Measurements from ENCODE around the gene PKNOX2. TPM values are rescaled to one million over a fixed set of nuclear protein-coding genes. Genes with fewer than 3 reads are reported as not detected.

The PKNOX2 gene
- total RNA-seq, 1 donor from 2014 or later = 39.9 TPM

DNA sequence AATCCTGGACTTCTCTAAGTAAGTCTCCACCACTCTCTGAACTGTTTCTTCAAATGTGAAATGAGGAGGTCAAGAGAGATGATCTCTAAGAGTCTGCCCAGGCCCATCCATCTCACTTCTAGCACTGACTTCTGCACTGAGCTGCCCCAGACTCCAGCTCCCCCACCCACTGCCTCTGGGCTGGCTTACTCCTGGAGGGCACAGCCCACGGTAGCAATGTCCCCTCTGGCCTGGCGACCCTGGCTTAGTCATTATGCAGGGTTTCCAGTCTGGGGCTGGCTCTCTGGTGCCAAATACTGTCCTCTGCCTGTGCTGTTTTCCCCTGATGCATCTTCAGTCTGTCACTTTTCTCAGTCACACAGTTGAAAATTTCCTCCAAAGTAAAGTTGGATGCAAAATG lies 60.9 kb downstream of the PKNOX2 start:
- no peak for DNase-seq (ENCODE audit: low spot score, unreplicated experiment)
- Mint-ChIP-seq H3K27ac (no peak overlapping the region), H3K9me3 (ENCODE audit: low read depth) (no peaks in the 10 kb centered on the region), H3K4me3 (ENCODE audit: low read depth) (no peak overlapping the region), H3K36me3 (ENCODE audit: insufficient read depth) (no peaks in the 10 kb centered on the region), H3K27me3 (no peaks in the 10 kb centered on the region), H3K4me1 (ENCODE audit: low read depth) (peaks cover 21% of the 10 kb centered on the region)
- TF ChIP-seq, protein P1, sequence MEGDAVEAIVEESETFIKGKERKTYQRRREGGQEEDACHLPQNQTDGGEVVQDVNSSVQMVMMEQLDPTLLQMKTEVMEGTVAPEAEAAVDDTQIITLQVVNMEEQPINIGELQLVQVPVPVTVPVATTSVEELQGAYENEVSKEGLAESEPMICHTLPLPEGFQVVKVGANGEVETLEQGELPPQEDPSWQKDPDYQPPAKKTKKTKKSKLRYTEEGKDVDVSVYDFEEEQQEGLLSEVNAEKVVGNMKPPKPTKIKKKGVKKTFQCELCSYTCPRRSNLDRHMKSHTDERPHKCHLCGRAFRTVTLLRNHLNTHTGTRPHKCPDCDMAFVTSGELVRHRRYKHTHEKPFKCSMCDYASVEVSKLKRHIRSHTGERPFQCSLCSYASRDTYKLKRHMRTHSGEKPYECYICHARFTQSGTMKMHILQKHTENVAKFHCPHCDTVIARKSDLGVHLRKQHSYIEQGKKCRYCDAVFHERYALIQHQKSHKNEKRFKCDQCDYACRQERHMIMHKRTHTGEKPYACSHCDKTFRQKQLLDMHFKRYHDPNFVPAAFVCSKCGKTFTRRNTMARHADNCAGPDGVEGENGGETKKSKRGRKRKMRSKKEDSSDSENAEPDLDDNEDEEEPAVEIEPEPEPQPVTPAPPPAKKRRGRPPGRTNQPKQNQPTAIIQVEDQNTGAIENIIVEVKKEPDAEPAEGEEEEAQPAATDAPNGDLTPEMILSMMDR (IDR thresholded peaks at IDR 0.05; ENCODE audit: unreplicated experiment) = no peak

DNA sequence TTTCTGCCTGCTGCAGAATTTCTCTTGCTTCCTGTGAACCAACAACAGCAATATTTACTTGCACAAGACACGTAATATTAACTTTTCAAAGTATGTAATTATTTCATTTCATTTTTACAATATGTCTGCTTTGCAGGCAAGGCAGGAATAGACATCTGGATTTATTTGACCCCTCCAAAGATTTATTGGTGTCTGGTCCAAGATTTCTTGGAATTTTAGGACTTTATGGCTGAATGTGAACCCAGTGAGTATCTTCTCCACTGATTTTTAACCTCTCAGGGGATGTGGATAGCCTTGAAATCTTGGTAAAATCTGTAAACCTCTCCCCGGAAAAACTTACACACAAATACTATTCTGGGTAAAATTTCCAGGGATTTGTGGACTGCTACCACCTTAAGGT lies 61.5 kb downstream of the PKNOX2 start:
- Mint-ChIP-seq H3K27ac (no peak overlapping the region), H3K27me3 (no peaks in the 10 kb centered on the region), H3K4me3 (ENCODE audit: low read depth) (no peak overlapping the region), H3K36me3 (ENCODE audit: insufficient read depth) (no peaks in the 10 kb centered on the region), H3K4me1 (ENCODE audit: low read depth) (peaks cover 20% of the 10 kb centered on the region), H3K9me3 (ENCODE audit: low read depth) (no peaks in the 10 kb centered on the region)
- no peak for DNase-seq (ENCODE audit: low spot score, unreplicated experiment)
- TF ChIP-seq, protein P1 (IDR thresholded peaks at IDR 0.05; ENCODE audit: unreplicated experiment) = no peak

DNA sequence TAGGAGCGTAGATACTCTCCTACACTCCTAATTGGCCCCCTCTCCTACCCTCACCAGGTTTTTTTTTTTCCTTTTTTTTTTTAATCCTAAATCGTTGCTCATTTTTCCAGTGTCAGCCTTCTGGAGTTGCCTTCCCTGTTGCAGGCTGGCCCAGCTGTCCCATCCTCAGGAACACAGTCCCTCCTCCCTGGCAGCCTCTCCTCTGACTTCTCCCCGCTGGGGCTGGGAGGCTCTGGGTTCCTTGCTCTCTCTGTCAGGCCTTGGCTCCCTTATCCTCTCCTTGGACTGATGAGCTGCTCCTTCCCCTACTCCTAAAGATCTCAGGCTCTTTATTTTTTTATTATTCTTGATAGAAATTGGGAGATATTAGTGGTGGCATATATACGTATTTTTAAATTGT lies 62.2 kb downstream of the PKNOX2 start:
- Mint-ChIP-seq H3K9me3 (ENCODE audit: low read depth) (no peaks in the 10 kb centered on the region), H3K4me1 (ENCODE audit: low read depth) (peaks cover 14% of the 10 kb centered on the region), H3K27me3 (no peaks in the 10 kb centered on the region), H3K4me3 (ENCODE audit: low read depth) (no peak overlapping the region), H3K27ac (no peak overlapping the region), H3K36me3 (ENCODE audit: insufficient read depth) (no peaks in the 10 kb centered on the region)
- no peak for DNase-seq (ENCODE audit: low spot score, unreplicated experiment)
- TF ChIP-seq, protein P1 (IDR thresholded peaks at IDR 0.05; ENCODE audit: unreplicated experiment) = no peak

DNA sequence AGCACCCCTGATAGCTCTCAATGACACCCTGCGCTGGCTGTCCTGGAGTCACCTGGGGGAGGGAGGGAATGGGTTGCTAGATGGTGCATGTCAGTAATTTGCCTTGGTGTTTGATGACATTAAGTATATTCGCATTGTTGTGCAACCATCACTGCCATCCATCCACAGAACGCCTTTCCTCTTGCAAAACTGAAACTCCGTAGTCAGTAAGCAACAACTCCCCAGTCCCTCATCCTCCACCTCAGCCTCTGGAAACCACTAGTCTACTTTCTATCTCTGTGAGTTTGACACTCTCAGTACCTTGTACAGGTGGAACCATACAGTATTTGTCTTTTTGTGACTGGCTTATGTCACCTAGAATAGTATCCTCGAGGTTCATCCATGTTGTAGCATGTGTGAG lies 62.6 kb downstream of the PKNOX2 start:
- TF ChIP-seq, protein P1 (IDR thresholded peaks at IDR 0.05; ENCODE audit: unreplicated experiment) = no peak
- Mint-ChIP-seq H3K9me3 (ENCODE audit: low read depth) (no peaks in the 10 kb centered on the region), H3K27ac (no peak overlapping the region), H3K36me3 (ENCODE audit: insufficient read depth) (no peaks in the 10 kb centered on the region), H3K4me1 (ENCODE audit: low read depth) (peaks cover 11% of the 10 kb centered on the region), H3K4me3 (ENCODE audit: low read depth) (no peak overlapping the region), H3K27me3 (no peaks in the 10 kb centered on the region)
- no peak for DNase-seq (ENCODE audit: low spot score, unreplicated experiment)

DNA sequence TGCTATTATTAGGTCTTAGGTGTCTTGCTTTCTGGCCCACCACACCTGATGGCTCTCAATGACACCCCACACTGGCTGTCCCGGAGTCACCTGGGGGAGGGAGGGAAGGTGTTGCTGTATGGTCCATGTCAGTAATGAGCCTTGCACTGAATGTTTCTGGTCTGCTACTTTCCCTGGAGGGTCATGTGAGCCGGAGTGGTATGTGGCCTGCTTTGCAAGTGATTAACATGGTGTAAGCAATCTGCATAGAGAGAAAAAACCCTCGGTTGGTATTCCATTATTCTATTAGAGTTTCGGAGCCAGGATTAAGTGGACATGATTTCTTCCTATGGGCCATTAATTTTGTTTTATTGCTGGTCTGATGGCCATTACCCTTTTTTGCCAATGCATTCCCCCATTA lies 63.9 kb downstream of the PKNOX2 start:
- TF ChIP-seq, protein P1 (IDR thresholded peaks at IDR 0.05; ENCODE audit: unreplicated experiment) = no peak
- DNase-seq (ENCODE audit: low spot score, unreplicated experiment) = no peak
- Mint-ChIP-seq H3K4me1 (ENCODE audit: low read depth) (peaks cover 4% of the 10 kb centered on the region), H3K27ac (no peak overlapping the region), H3K9me3 (ENCODE audit: low read depth) (no peaks in the 10 kb centered on the region), H3K4me3 (ENCODE audit: low read depth) (no peak overlapping the region), H3K27me3 (no peaks in the 10 kb centered on the region), H3K36me3 (ENCODE audit: insufficient read depth) (no peaks in the 10 kb centered on the region)

Data from progenitor cell of endocrine pancreas (in vitro differentiated cells).